Activated naive CD4-positive, alpha-beta T cell treated with anti-CD3 and anti-CD28 coated beads, Interleukin-2, amount 10 ng/mL, durations not matched to agents 5 hours and 36 hours (primary cell): ENCODE data around the gene SPTSSA. TPM values are rescaled to one million over a fixed set of nuclear protein-coding genes. Genes with fewer than 3 reads are reported as not detected.

ENCODE experiments used
- total RNA-seq, 2 experiments: library from RNA; stranded (reverse); gene quantifications; one replicate each; pipeline ENCODE4 v1.2.3, GENCODE V29; 2021

SPTSSA gene, protein sequence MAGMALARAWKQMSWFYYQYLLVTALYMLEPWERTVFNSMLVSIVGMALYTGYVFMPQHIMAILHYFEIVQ
- 10 to 100 TPM; 11.4 to 12.0 TPM for total RNA-seq

DNA sequence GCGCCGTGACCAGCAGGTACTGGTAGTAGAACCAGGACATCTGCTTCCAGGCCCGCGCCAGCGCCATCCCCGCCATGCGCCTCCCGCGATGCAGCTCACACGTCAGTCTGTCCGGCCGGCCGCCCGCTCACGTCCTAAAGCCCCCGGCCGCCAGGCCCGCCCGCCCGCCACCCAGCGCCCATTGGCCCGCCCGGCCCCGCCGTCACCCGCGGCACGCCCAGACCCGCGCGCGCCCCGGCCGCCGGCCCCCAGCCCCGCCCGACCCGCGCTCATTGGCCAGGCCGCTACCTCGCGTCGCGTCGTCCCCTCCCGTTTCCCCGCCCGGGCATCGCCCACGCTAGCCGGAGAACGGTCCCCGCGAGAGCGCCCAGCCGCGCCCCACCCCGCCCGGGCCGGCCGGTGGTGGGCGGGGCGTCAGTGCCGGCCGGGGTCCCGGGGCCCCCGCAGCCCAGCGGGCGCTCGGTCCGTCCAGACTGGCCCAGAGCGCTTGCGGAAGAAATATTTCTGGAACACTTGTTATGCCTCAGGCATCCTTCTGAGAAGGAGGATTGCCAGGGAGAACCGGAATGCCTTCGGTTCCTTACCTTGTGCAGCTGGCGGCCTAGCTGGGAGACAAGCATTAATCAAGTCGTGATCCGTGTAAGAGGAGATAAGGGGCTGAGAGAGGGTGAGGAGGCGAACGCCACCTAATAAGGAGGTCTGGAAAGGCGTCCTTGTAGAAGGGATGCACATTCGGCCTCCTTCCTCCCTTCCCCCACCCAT lies at the start of gene SPTSSA:
SPTSSA (minus strand) TSS at position 109 of the 762 bp plus-strand sequence; CDS start at position 76, 33 bp downstream.

Other genes with a start within 250 kb of the SPTSSA start
- gene EAPP, start 77.5 kb upstream of the SPTSSA start, total RNA-seq, result 10 to 100 TPM; 40.2 to 44.6 TPM
- 10 to 100 TPM; 77.7 to 79.3 TPM for gene SNX6, start 167.9 kb upstream of the SPTSSA start, total RNA-seq